Measurements from ENCODE around the gene SCARB1. TPM values are rescaled to one million over a fixed set of nuclear protein-coding genes. Genes with fewer than 3 reads are reported as not detected.
A peak's percentile ranks its signal among the peaks of the same experiment; 100 is the strongest.

SCARB1 gene
- total RNA-seq, 4 donors from 2014 or later = 33.7 to 252 (median 43.6) TPM

DNA sequence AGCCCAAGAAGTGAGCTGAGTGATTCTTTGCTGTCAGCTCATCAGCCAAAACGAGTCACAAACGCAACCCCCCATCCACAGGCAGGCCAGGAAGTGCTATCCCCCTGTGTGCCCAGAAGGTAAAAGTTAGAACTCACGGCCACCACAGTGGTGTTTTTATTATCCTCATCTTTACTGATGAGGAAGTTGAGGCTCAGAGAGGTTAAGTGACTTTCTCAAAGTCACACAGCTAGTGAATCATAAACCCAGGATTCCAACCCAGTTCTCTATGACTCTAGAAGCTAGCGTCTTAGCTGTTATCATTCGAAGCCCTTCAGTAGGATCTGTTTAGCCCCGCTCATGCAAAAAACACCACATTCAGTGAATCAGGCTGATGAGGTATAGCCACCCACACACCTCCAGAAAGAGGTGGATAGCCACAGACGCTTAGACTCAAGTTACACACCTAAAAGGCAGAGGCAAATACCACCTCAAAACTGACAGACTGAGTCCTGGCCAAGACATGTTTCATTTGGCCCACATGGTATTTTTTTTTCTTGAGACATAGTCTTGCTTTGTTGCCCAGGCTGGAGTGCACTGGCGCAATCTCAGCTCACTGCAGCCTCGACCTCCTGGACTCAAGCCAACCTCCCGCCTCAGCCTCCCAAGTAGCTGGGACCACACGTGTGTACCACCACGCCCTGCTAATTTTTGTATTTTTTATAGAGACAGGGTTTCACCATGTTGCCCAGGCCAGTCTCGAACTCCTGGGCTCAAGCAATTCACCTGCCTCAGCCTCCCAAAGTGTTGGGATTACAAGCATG, 100.7 kb downstream of the SCARB1 start:
- Histone ChIP-seq H3K27ac (peak overlapping the region in 1 of 4 donors; percentile 82), H3K36me3 (no peaks in the 10 kb centered on the region), H3K27me3 (no peaks in the 10 kb centered on the region), H3K4me1 (peaks cover 5 to 35% (median 22%) of the 10 kb centered on the region in 4 donors), H3K9me3 (peaks cover 4 to 5% of the 10 kb centered on the region in 2 donors), H3K4me3 (no peak overlapping the region)
- no peak for TF ChIP-seq POLR2AphosphoS5 (IDR thresholded peaks at IDR 0.05)
- TF ChIP-seq, protein P1, sequence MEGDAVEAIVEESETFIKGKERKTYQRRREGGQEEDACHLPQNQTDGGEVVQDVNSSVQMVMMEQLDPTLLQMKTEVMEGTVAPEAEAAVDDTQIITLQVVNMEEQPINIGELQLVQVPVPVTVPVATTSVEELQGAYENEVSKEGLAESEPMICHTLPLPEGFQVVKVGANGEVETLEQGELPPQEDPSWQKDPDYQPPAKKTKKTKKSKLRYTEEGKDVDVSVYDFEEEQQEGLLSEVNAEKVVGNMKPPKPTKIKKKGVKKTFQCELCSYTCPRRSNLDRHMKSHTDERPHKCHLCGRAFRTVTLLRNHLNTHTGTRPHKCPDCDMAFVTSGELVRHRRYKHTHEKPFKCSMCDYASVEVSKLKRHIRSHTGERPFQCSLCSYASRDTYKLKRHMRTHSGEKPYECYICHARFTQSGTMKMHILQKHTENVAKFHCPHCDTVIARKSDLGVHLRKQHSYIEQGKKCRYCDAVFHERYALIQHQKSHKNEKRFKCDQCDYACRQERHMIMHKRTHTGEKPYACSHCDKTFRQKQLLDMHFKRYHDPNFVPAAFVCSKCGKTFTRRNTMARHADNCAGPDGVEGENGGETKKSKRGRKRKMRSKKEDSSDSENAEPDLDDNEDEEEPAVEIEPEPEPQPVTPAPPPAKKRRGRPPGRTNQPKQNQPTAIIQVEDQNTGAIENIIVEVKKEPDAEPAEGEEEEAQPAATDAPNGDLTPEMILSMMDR (IDR thresholded peaks at IDR 0.05) = no peak
- no peak for TF ChIP-seq POLR2A (IDR thresholded peaks at IDR 0.05)
- no peak for TF ChIP-seq EP300 (IDR thresholded peaks at IDR 0.05; ENCODE audit: low read depth)
- DNase-seq = no peak
- in situ Hi-C loops (cut with MboI; ENCODE audit: low pct_ligation_motif_present in 1 of 4, low pct_unique_long_range_greater_than_20kb in 1 of 4, low sequenced_read_pairs in 3 of 4) = loop anchor here (10.0 to 25.0 kb wide), 9 partner anchors 176 to 728 kb away; partner anchors contain the start of gene NCOR2 (in 2 of the 4)
- intact Hi-C loops (cut with DNase I; ENCODE audit: low total_unique reads) = loop anchor here (10.0 kb wide), 1 partner anchor 408 kb away; no protein-coding TSS in a partner anchor
- WGBS, 2 donors (ENCODE audit: low coverage in 1 of 2) = 76 to 80% methylated on average over 9 to 13 of the region's 13 CpGs

DNA sequence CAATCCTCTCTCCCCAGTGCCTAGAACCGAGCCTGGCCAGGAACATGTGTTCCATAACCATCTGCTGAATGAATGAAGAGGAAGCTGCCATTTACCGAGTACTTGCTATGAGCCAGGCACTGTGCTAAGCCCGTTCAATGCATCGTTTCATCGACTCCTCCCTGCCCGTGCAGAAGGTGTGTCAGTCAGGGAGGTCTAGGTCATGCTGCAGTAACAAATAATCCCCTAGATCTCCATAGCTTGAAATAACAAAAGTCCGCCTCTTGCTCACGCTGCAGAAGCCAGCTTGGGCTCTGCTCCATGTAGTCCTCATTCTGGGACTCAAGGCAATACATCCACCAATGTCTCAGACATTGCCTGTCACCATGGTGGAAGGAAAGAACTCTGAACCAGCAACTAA, 101.3 kb downstream of the SCARB1 start:
- 82 to 91% methylated on average over 6 to 8 of the region's 8 CpGs for WGBS, 2 donors (ENCODE audit: low coverage in 1 of 2)
- TF ChIP-seq POLR2A (IDR thresholded peaks at IDR 0.05) (no peak), EP300 (IDR thresholded peaks at IDR 0.05; ENCODE audit: low read depth) (no peak), POLR2AphosphoS5 (IDR thresholded peaks at IDR 0.05) (no peak)
- TF ChIP-seq, protein P1 (IDR thresholded peaks at IDR 0.05) = no peak
- Histone ChIP-seq H3K36me3 (no peaks in the 10 kb centered on the region), H3K4me1 (peaks cover 5 to 35% (median 22%) of the 10 kb centered on the region in 4 donors), H3K4me3 (no peak overlapping the region), H3K9me3 (peaks cover 4 to 5% of the 10 kb centered on the region in 2 donors), H3K27ac (no peak overlapping the region), H3K27me3 (no peaks in the 10 kb centered on the region)
- no peak for DNase-seq
- in situ Hi-C loops (cut with MboI; ENCODE audit: low pct_ligation_motif_present in 1 of 4, low pct_unique_long_range_greater_than_20kb in 1 of 4, low sequenced_read_pairs in 3 of 4) (loop anchor here (10.0 to 25.0 kb wide), 9 partner anchors 175 to 728 kb away; partner anchors contain the start of gene NCOR2 (in 2 of the 4)), intact Hi-C loops (cut with DNase I; ENCODE audit: low total_unique reads) (loop anchor here (10.0 kb wide), 1 partner anchor 408 kb away; no protein-coding TSS in a partner anchor)

DNA sequence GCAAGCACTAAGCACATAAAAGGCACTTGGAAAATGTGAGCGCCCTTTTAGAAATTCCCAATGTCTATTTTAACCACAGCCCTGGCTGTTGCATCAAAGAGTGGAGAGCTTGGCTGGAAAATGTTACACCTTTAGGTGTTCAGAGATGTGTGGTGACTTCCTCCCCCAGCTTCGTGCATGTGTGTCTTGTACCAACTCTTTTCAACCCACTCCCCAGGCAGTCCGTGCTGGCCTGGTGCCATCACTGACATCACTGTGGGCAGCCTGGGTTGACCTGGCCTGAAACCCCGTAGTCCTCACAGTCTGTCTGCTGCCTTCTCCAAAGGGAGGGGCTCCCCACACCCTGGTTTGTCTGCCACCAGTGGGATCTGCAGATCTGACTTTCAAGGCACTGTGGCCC, 101.8 kb downstream of the SCARB1 start:
- peaks cover 5 to 31% (median 21%) of the 10 kb centered on the region in 4 donors for H3K4me1 ChIP-seq
- H3K4me3 ChIP-seq = no peak overlapping the region
- H3K9me3 ChIP-seq = peaks cover 4 to 5% of the 10 kb centered on the region in 2 donors
- 37% methylated on average over 4 of the region's 4 CpGs; no CpG with 5 or more reads in 1 of the 2 donors for WGBS, 2 donors (ENCODE audit: low coverage in 1 of 2)
- no peak for TF ChIP-seq POLR2A (IDR thresholded peaks at IDR 0.05)
- TF ChIP-seq POLR2AphosphoS5 (IDR thresholded peaks at IDR 0.05) = no peak
- TF ChIP-seq, protein P1 (IDR thresholded peaks at IDR 0.05) = no peak
- no peak for TF ChIP-seq EP300 (IDR thresholded peaks at IDR 0.05; ENCODE audit: low read depth)
- no peak for DNase-seq
- no peak overlapping the region for H3K27ac ChIP-seq
- intact Hi-C loops (cut with DNase I; ENCODE audit: low total_unique reads) (loop anchor here (10.0 kb wide), 1 partner anchor 407 kb away; no protein-coding TSS in a partner anchor), in situ Hi-C loops (cut with MboI; ENCODE audit: low pct_ligation_motif_present in 1 of 4, low pct_unique_long_range_greater_than_20kb in 1 of 4, low sequenced_read_pairs in 3 of 4) (loop anchor here (10.0 to 25.0 kb wide), 9 partner anchors 175 to 727 kb away; partner anchors contain the start of gene NCOR2 (in 2 of the 4))
- H3K36me3 ChIP-seq = no peaks in the 10 kb centered on the region
- no peaks in the 10 kb centered on the region for H3K27me3 ChIP-seq

DNA sequence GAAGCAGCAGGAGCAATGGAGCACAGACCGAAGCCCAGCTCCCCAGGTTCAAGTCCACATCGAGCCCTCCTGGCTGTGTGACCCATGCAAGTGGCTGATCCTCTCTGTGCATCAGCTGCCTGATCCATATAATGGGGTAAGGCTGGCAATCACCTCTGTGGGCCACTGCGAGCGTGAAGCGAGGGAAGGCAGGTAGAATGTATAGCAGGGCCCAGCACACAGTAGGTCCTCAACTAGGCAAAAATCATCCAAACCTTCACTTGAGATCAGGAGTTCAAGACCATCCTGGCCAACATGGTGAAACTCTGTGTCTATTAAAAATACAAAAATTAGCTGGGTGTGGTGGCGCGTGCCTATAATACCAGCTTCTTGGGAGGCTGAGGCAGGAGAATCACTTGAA, 102.6 kb downstream of the SCARB1 start:
- DNase-seq = no peak
- no peaks in the 10 kb centered on the region for H3K27me3 ChIP-seq
- no peaks in the 10 kb centered on the region for H3K36me3 ChIP-seq
- peaks cover 4 to 5% of the 10 kb centered on the region in 2 donors for H3K9me3 ChIP-seq
- H3K27ac ChIP-seq = no peak overlapping the region
- intact Hi-C loops (cut with DNase I; ENCODE audit: low total_unique reads) = loop anchor here (10.0 kb wide), 1 partner anchor 406 kb away; no protein-coding TSS in a partner anchor
- TF ChIP-seq, protein P1 (IDR thresholded peaks at IDR 0.05) = no peak
- TF ChIP-seq POLR2AphosphoS5 (IDR thresholded peaks at IDR 0.05) = no peak
- TF ChIP-seq EP300 (IDR thresholded peaks at IDR 0.05; ENCODE audit: low read depth) = no peak
- TF ChIP-seq POLR2A (IDR thresholded peaks at IDR 0.05) = no peak
- WGBS, 2 donors (ENCODE audit: low coverage in 1 of 2) = 97 to 100% methylated on average over 2 to 7 of the region's 7 CpGs
- in situ Hi-C loops (cut with MboI; ENCODE audit: low pct_ligation_motif_present in 1 of 4, low pct_unique_long_range_greater_than_20kb in 1 of 4, low sequenced_read_pairs in 3 of 4) = loop anchor here (10.0 to 25.0 kb wide), 9 partner anchors 174 to 726 kb away; partner anchors contain the start of gene NCOR2 (in 2 of the 4)
- no peak overlapping the region for H3K4me3 ChIP-seq
- H3K4me1 ChIP-seq = peaks cover 0 to 24% (median 16%) of the 10 kb centered on the region in 4 donors
